ENCODE results near the gene SLC37A1. TPM values are rescaled to one million over a fixed set of nuclear protein-coding genes. Genes with fewer than 3 reads are reported as not detected.

SLC37A1 gene
- total RNA-seq, 2 donors from 2014 or later = 3.8 to 17.7 TPM

GRCh38 chr21:42508371-42508770 lies 5.3 kb upstream of the SLC37A1 start:
- no peak for ATAC-seq (replicated peaks)
- no peaks in the 10 kb centered on the region for H3K36me3 Mint-ChIP-seq (ENCODE audit: low read depth)
- H3K27ac Mint-ChIP-seq = no peak overlapping the region
- H3K4me3 Mint-ChIP-seq = no peak overlapping the region
- no peaks in the 10 kb centered on the region for H3K4me1 Mint-ChIP-seq
- no peaks in the 10 kb centered on the region for H3K9me3 Mint-ChIP-seq
- no peaks in the 10 kb centered on the region for H3K27me3 Mint-ChIP-seq

GRCh38 chr21:42509244-42509643 lies 4.4 kb upstream of the SLC37A1 start:
- Mint-ChIP-seq H3K36me3 (ENCODE audit: low read depth) (no peaks in the 10 kb centered on the region), H3K4me3 (no peak overlapping the region), H3K27ac (no peak overlapping the region), H3K4me1 (no peaks in the 10 kb centered on the region), H3K27me3 (no peaks in the 10 kb centered on the region), H3K9me3 (no peaks in the 10 kb centered on the region)
- no peak for ATAC-seq (replicated peaks)

GRCh38 chr21:42512346-42513034 lies 1.2 kb upstream of the SLC37A1 start:
- ATAC-seq (replicated peaks) = no peak
- Mint-ChIP-seq H3K4me3 (peak overlapping the region; percentile 70), H3K27ac (no peak overlapping the region), H3K27me3 (no peaks in the 10 kb centered on the region), H3K9me3 (no peaks in the 10 kb centered on the region), H3K4me1 (no peaks in the 10 kb centered on the region), H3K36me3 (ENCODE audit: low read depth) (peaks cover 14% of the 10 kb centered on the region)

- Mint-ChIP-seq H3K27ac (peak overlapping the region; percentile 39), H3K4me3 (peak overlapping the region; percentile 80), H3K36me3 (ENCODE audit: low read depth) (peaks cover 30% of the 10 kb centered on the region), H3K4me1 (no peaks in the 10 kb centered on the region), H3K27me3 (no peaks in the 10 kb centered on the region), H3K9me3 (no peaks in the 10 kb centered on the region)
- ATAC-seq (replicated peaks) = peak; percentile 78
These were observed 582 bp downstream of the SLC37A1 start for GRCh38 chr21:42513985-42514882.

DNA sequence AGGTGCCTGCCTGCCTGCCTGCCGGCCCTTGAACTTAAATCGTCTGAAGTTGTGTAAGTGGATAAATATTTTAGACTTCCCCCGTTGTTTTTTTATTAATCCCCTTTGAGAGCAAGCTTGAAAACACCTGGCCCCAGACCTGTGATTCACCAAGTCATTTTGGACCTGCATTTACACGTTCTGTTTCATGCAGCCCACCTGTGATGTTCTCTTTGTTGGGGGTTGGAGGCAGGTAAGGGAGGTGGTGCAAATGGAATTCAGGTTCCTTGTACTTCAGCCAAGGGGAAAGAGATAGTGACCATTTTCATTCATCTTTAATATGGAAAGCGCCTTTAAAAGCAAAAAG lies 1.2 kb downstream of the SLC37A1 start:
- Mint-ChIP-seq H3K4me1 (no peaks in the 10 kb centered on the region), H3K36me3 (ENCODE audit: low read depth) (peaks cover 36% of the 10 kb centered on the region), H3K27ac (peak overlapping the region; percentile 39), H3K4me3 (peak overlapping the region; percentile 80), H3K27me3 (no peaks in the 10 kb centered on the region), H3K9me3 (no peaks in the 10 kb centered on the region)
- ATAC-seq (replicated peaks) = no peak

- H3K27me3 Mint-ChIP-seq = no peaks in the 10 kb centered on the region
- no peak for ATAC-seq (replicated peaks)
- H3K27ac Mint-ChIP-seq = no peak overlapping the region
- H3K36me3 Mint-ChIP-seq (ENCODE audit: low read depth) = peaks cover 47% of the 10 kb centered on the region
- peak overlapping the region; percentile 80 for H3K4me3 Mint-ChIP-seq
- no peaks in the 10 kb centered on the region for H3K4me1 Mint-ChIP-seq
- no peaks in the 10 kb centered on the region for H3K9me3 Mint-ChIP-seq
These were observed 2.3 kb downstream of the SLC37A1 start for GRCh38 chr21:42515708-42516502.

GRCh38 chr21:42518215-42518614 lies 4.6 kb downstream of the SLC37A1 start:
- ATAC-seq (replicated peaks) = no peak
- no peaks in the 10 kb centered on the region for H3K27me3 Mint-ChIP-seq

GRCh38 chr21:42518626-42519025 lies 5.0 kb downstream of the SLC37A1 start:
- H3K36me3 Mint-ChIP-seq (ENCODE audit: low read depth) = peaks cover 72% of the 10 kb centered on the region
- no peak overlapping the region for H3K4me3 Mint-ChIP-seq
- no peak overlapping the region for H3K27ac Mint-ChIP-seq
- ATAC-seq (replicated peaks) = no peak
- no peaks in the 10 kb centered on the region for H3K4me1 Mint-ChIP-seq
- no peaks in the 10 kb centered on the region for H3K27me3 Mint-ChIP-seq
- no peaks in the 10 kb centered on the region for H3K9me3 Mint-ChIP-seq

More at GRCh38 chr21:42518215-42518614, 4.6 kb downstream of the SLC37A1 start:
- H3K9me3 Mint-ChIP-seq = no peaks in the 10 kb centered on the region
- peaks cover 70% of the 10 kb centered on the region for H3K36me3 Mint-ChIP-seq (ENCODE audit: low read depth)
- no peak overlapping the region for H3K27ac Mint-ChIP-seq
- H3K4me1 Mint-ChIP-seq = no peaks in the 10 kb centered on the region
- H3K4me3 Mint-ChIP-seq = no peak overlapping the region

DNA sequence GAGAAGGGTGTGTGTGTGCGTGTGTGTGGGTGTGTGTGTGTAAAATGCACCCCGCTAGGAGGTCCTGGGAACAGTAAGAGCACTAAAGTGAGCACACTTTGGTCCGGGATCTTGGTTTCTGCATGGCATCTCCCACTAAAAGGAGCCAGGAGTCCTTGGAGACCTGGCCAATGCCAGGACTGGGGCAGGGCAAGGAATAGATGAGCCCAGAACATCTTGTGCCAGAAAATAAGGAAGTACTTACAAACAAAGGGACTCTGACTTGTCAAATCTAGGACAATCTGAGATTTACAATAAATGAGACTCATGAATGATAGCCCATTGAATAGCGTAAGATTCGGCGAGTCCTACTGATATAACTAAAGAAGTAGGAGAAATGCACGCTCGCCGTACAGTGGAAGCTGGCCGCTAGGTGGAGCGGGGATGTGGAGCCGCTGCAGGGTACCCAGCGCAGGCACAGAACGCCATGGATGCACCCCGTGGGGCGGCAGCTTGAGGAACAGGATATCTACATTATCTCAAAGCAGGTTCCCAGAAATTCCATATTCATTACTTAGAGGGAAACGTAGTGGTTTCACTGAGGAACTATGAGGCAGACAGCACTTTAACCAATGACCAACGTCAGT lies 7.1 kb downstream of the SLC37A1 start:
- Mint-ChIP-seq H3K4me3 (no peak overlapping the region), H3K27ac (no peak overlapping the region), H3K4me1 (no peaks in the 10 kb centered on the region), H3K27me3 (no peaks in the 10 kb centered on the region), H3K36me3 (ENCODE audit: low read depth) (peaks cover 90% of the 10 kb centered on the region), H3K9me3 (no peaks in the 10 kb centered on the region)
- no peak for ATAC-seq (replicated peaks)

DNA sequence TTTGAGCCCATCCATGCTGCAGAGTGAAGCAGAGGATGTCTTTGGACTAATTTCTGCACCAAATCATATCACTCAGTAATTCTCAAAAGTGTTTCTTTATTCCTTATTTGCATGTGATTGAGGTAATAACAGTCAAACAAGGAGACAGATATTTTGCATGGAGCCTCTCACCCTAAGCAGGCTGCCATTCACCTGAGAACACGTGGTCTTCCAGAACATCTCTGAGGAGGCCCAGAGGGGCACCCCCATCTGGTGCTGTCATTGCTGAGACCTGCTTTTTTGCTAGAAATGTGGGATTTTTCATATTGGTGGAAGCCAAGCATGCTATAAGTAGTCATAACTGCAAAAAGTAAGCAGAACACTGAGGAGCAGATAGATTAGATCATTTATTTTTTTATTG lies 7.7 kb downstream of the SLC37A1 start:
- Mint-ChIP-seq H3K4me3 (no peak overlapping the region), H3K4me1 (no peaks in the 10 kb centered on the region), H3K27me3 (no peaks in the 10 kb centered on the region), H3K9me3 (no peaks in the 10 kb centered on the region), H3K27ac (no peak overlapping the region), H3K36me3 (ENCODE audit: low read depth) (peaks cover 94% of the 10 kb centered on the region)
- no peak for ATAC-seq (replicated peaks)

GRCh38 chr21:42521805-42522204 lies 8.2 kb downstream of the SLC37A1 start:
- Mint-ChIP-seq H3K27ac (no peak overlapping the region), H3K4me1 (peaks cover 3% of the 10 kb centered on the region), H3K36me3 (ENCODE audit: low read depth) (peaks cover 93% of the 10 kb centered on the region), H3K4me3 (no peak overlapping the region), H3K9me3 (no peaks in the 10 kb centered on the region), H3K27me3 (no peaks in the 10 kb centered on the region)
- no peak for ATAC-seq (replicated peaks)

DNA sequence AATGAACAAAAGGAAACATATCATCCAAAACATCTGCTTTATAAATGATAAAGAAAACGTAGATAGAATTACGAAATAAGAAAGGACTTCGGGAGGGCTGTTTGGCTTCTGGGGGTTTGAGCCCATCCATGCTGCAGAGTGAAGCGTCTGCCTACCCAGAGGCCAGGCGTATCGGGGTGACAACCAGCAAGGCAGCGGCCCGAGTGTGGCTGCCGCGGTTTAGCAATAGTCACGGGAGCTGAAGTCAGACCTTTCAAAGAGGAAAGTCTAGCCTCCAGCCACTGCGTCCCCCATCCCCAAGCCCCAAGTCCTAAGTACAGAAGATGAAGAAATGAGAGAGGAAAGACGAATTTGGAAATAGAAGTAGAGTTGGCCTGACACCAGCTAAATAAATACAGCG lies 8.6 kb downstream of the SLC37A1 start:
- Mint-ChIP-seq H3K27ac (no peak overlapping the region), H3K36me3 (ENCODE audit: low read depth) (peaks cover 92% of the 10 kb centered on the region), H3K4me3 (no peak overlapping the region), H3K27me3 (no peaks in the 10 kb centered on the region), H3K9me3 (no peaks in the 10 kb centered on the region), H3K4me1 (peaks cover 6% of the 10 kb centered on the region)
- no peak for ATAC-seq (replicated peaks)

- no peak for ATAC-seq (replicated peaks)
- peak overlapping the region; percentile 10 for H3K27ac Mint-ChIP-seq
- no peak overlapping the region for H3K4me3 Mint-ChIP-seq
- peaks cover 10% of the 10 kb centered on the region for H3K4me1 Mint-ChIP-seq
- no peaks in the 10 kb centered on the region for H3K9me3 Mint-ChIP-seq
- peaks cover 91% of the 10 kb centered on the region for H3K36me3 Mint-ChIP-seq (ENCODE audit: low read depth)
- no peaks in the 10 kb centered on the region for H3K27me3 Mint-ChIP-seq
These were observed 9.1 kb downstream of the SLC37A1 start for GRCh38 chr21:42522771-42523170.

- Mint-ChIP-seq H3K27ac (peak overlapping the region; percentile 10), H3K4me3 (no peak overlapping the region), H3K9me3 (no peaks in the 10 kb centered on the region), H3K27me3 (no peaks in the 10 kb centered on the region), H3K4me1 (peaks cover 15% of the 10 kb centered on the region), H3K36me3 (ENCODE audit: low read depth) (peaks cover 91% of the 10 kb centered on the region)
- no peak for ATAC-seq (replicated peaks)
These were observed 9.6 kb downstream of the SLC37A1 start for GRCh38 chr21:42523211-42523610.

Data from activated T-helper 17 cell treated with anti-CD3 and anti-CD28 coated beads, Interleukin-2, amount 50 U/mL, for 72 hours (primary cell).